H1 (cell line): ENCODE data around the gene EPHA3. TPM values are rescaled to one million over a fixed set of nuclear protein-coding genes. Genes with fewer than 3 reads are reported as not detected.
A peak's percentile ranks its signal among the peaks of the same experiment; 100 is the strongest.

Experiments
- CTCF ChIA-PET: fragments of 300-600 bp; sonication (Branson Sonifier 250); formaldehyde crosslinking; loops from one replicate; lab custom pipeline; 2021; ENCODE audit not compliant: partially characterized antibody; lab: Charles Lee
- POLR2A ChIA-PET: fragments of 300-600 bp; sonication (Branson Sonifier 250); formaldehyde crosslinking; loops from one replicate; lab custom pipeline; 2021; ENCODE audit warnings: inconsistent platforms; ENCODE audit not compliant: partially characterized antibody; lab: Charles Lee
- DNase-seq, 2 experiments: peaks; one replicate each; pipeline versions ENCODE4 v3.0.0 to v3.0.0-alpha.2; 2010 to 2022; ENCODE audit warnings: low spot score in 2 of 2, low read depth in 1 of 2, mixed read lengths in 1 of 2
- FAIRE-seq: peaks from 2 replicates; lab custom pipeline; 2011; peaks lifted over from hg19 to GRCh38; lab: Jason Lieb, UNC
- H2AFZ ChIP-seq: 2 replicates; pipeline ENCODE4 v1.8.1; 2012; ENCODE audit warnings: low read length, inconsistent platforms
- H2AK5ac ChIP-seq: 2 replicates; pipeline ENCODE4 v1.6.1; 2013; ENCODE audit warnings: low read depth, low read length
- H2BK120ac ChIP-seq: replicated peaks from 2 replicates; pipeline ENCODE3; 2013; ENCODE audit warnings: low read depth, low read length, inconsistent platforms
- H2BK12ac ChIP-seq: 2 replicates; pipeline ENCODE4 v1.6.1; 2013; ENCODE audit warnings: low read depth, low read length
- H2BK15ac ChIP-seq: 2 replicates; pipeline ENCODE4 v1.6.1; 2013; ENCODE audit warnings: low read length
- H2BK20ac ChIP-seq: 2 replicates; pipeline ENCODE4 v1.6.1; 2013; ENCODE audit warnings: low read length
- H2BK5ac ChIP-seq: 2 replicates; pipeline ENCODE4 v1.6.1; 2013; ENCODE audit warnings: low read depth, low read length
- H3K14ac ChIP-seq: 2 replicates; pipeline ENCODE4 v1.6.1; 2013; ENCODE audit warnings: inconsistent platforms; ENCODE audit not compliant: insufficient read length
- H3K18ac ChIP-seq: 2 replicates; pipeline ENCODE4 v1.6.1; 2013; ENCODE audit warnings: low read length; ENCODE audit errors: extremely low read depth
- H3K23ac ChIP-seq: 2 replicates; pipeline ENCODE4 v1.6.1; 2013; ENCODE audit warnings: inconsistent platforms; ENCODE audit not compliant: insufficient read length
- H3K23me2 ChIP-seq: 2 replicates; pipeline ENCODE4 v1.6.1; 2013; ENCODE audit warnings: low read depth, low read length
- H3K27ac ChIP-seq: 2 replicates; pipeline ENCODE4 v1.6.1; 2011; ENCODE audit warnings: low read depth, low read length, inconsistent platforms
- H3K27me3 ChIP-seq, 4 experiments: replicated peaks in 1 of 4; 1 replicate in 1 of 4; 2 replicates in 3 of 4; pipeline versions ENCODE4 v1.6.1 to v1.8.1; 2011 to 2013; ENCODE audit warnings: low read length in 3 of 4, mild to moderate bottlenecking in 3 of 4, inconsistent platforms in 2 of 4, mixed read lengths in 2 of 4, moderate library complexity in 1 of 4; ENCODE audit not compliant: control insufficient read depth in 3 of 4, insufficient read depth in 3 of 4; ENCODE audit errors: extremely low read depth in 1 of 4
- H3K36me3 ChIP-seq, 4 experiments: 2 replicates each; pipeline versions ENCODE4 v1.6.1 to v1.8.1; 2011 to 2013; ENCODE audit warnings: mild to moderate bottlenecking in 4 of 4, low read length in 3 of 4, moderate library complexity in 2 of 4, control low read depth in 1 of 4, inconsistent platforms in 1 of 4; ENCODE audit not compliant: insufficient read depth in 4 of 4, control insufficient read depth in 2 of 4
- H3K4ac ChIP-seq: replicated peaks from 2 replicates; pipeline ENCODE3; 2013; ENCODE audit warnings: low read length, low read depth, mixed read lengths, inconsistent platforms; ENCODE audit not compliant: insufficient read length
- H3K4me1 ChIP-seq, 4 experiments: replicated peaks in 1 of 4; 1 replicate in 1 of 4; 2 replicates in 3 of 4; pipeline versions ENCODE4 v1.6.1 to v1.8.1; 2011 to 2013; ENCODE audit warnings: low read length in 3 of 4, inconsistent platforms in 2 of 4, mixed read lengths in 1 of 4; ENCODE audit not compliant: insufficient read depth in 4 of 4, control insufficient read depth in 3 of 4
- H3K4me2 ChIP-seq, 2 experiments: 2 replicates each; pipeline versions ENCODE4 v1.6.1 to v1.8.1; 2011 to 2013; ENCODE audit warnings: low read depth in 2 of 2, low read length in 2 of 2, control low read depth in 1 of 2, inconsistent platforms in 1 of 2, mild to moderate bottlenecking in 1 of 2; ENCODE audit not compliant: insufficient read depth in 1 of 2
- H3K4me3 ChIP-seq, 4 experiments: fragments of 200-600, 300-600 bp in 1 of 4; sonication (generic), shearing (Covaris generic), sonication (Bioruptor Twin) in 1 of 4; 2 replicates each; pipeline versions ENCODE4 v1.5.1 to v1.8.1; 2011 to 2016; ENCODE audit warnings: low read length in 4 of 4, low read depth in 3 of 4, control low read depth in 2 of 4, inconsistent platforms in 2 of 4, mild to moderate bottlenecking in 2 of 4, mixed read lengths in 1 of 4, moderate library complexity in 1 of 4; ENCODE audit not compliant: insufficient read depth in 2 of 4; ENCODE audit errors: extremely low read depth in 1 of 4
- H3K56ac ChIP-seq: replicated peaks from 2 replicates; pipeline ENCODE3; 2013; ENCODE audit warnings: low read depth, mild to moderate bottlenecking, mixed read lengths, low read length, inconsistent platforms; ENCODE audit not compliant: insufficient read length
- H3K79me1 ChIP-seq: 2 replicates; pipeline ENCODE4 v1.6.1; 2013; ENCODE audit warnings: low read depth, low read length, control low read depth
- H3K79me2 ChIP-seq, 2 experiments: 2 replicates each; pipeline versions ENCODE4 v1.6.1 to v1.8.1; 2012 to 2013; ENCODE audit warnings: low read length in 2 of 2, mild to moderate bottlenecking in 2 of 2, inconsistent platforms in 1 of 2; ENCODE audit not compliant: insufficient read depth in 2 of 2, control insufficient read depth in 1 of 2
- H3K9ac ChIP-seq, 4 experiments: replicated peaks in 1 of 4; 1 replicate in 1 of 4; 2 replicates in 3 of 4; pipeline versions ENCODE4 v1.6.1 to v1.8.1; 2011 to 2013; ENCODE audit warnings: low read depth in 3 of 4, low read length in 3 of 4, control low read depth in 2 of 4, mild to moderate bottlenecking in 2 of 4, moderate library complexity in 2 of 4, inconsistent platforms in 1 of 4; ENCODE audit errors: extremely low read depth in 1 of 4
- H3K9me3 ChIP-seq, 2 experiments: 2 replicates each; pipeline versions ENCODE4 v1.6.1 to v1.8.1; 2012 to 2013; ENCODE audit warnings: mild to moderate bottlenecking in 2 of 2, moderate library complexity in 2 of 2, control low read depth in 1 of 2, inconsistent platforms in 1 of 2, low read depth in 1 of 2, low read length in 1 of 2, mixed read lengths in 1 of 2; ENCODE audit not compliant: insufficient read depth in 2 of 2
- H4K20me1 ChIP-seq, 2 experiments: replicated peaks in 1 of 2; 2 replicates each; pipeline versions ENCODE3 to v1.8.1; 2011 to 2013; ENCODE audit warnings: inconsistent platforms in 2 of 2, low read length in 2 of 2, mild to moderate bottlenecking in 1 of 2; ENCODE audit not compliant: insufficient read depth in 2 of 2, control insufficient read depth in 1 of 2
- H4K5ac ChIP-seq: 2 replicates; pipeline ENCODE4 v1.6.1; 2013; ENCODE audit warnings: low read length, low read depth, mixed read lengths, inconsistent platforms; ENCODE audit not compliant: insufficient read length
- H4K8ac ChIP-seq: 2 replicates; pipeline ENCODE4 v1.8.0; 2013; ENCODE audit warnings: mild to moderate bottlenecking, moderate library complexity, low read length, inconsistent platforms; ENCODE audit not compliant: insufficient read depth; ENCODE audit errors: extremely low read depth
- H4K91ac ChIP-seq: replicated peaks from 2 replicates; pipeline ENCODE3; 2013; ENCODE audit warnings: low read length, mixed read lengths, inconsistent platforms; ENCODE audit not compliant: insufficient read length
- CBX5 ChIP-seq: fragments of 300-800, 300-1000 bp; sonication (generic); IDR thresholded peaks from 2 replicates; pipeline ENCODE4 v1.7.1; 2016; ENCODE audit warnings: antibody characterized with exemption, low read length, low read depth
- CEBPB ChIP-seq: IDR thresholded peaks from 2 replicates; pipeline ENCODE4 v1.6.1; 2012; ENCODE audit warnings: low read depth, low read length
- CREB1 ChIP-seq: IDR thresholded peaks from 2 replicates; pipeline ENCODE4 v1.6.1; 2012; ENCODE audit warnings: inconsistent platforms
- KDM5A ChIP-seq: fragments of 200-600 bp; IDR thresholded peaks from 2 replicates; pipeline ENCODE4 v1.7.1; 2012; ENCODE audit warnings: mild to moderate bottlenecking, low read length, inconsistent platforms, mixed read lengths
- NANOG ChIP-seq: IDR thresholded peaks from 2 replicates; pipeline ENCODE4 v1.6.1; 2011; ENCODE audit warnings: low read length, low read depth, mild to moderate bottlenecking, inconsistent platforms; ENCODE audit not compliant: insufficient read depth, poor library complexity, severe bottlenecking
- RBBP5 ChIP-seq: IDR thresholded peaks from 2 replicates; pipeline ENCODE4 v1.7.1; 2012; ENCODE audit warnings: low read depth, mild to moderate bottlenecking, inconsistent platforms, low read length, moderate library complexity, borderline replicate concordance
- RFX5 ChIP-seq: IDR thresholded peaks from 2 replicates; pipeline ENCODE4 v1.6.1; 2011; ENCODE audit warnings: low read depth, low read length, improper control_type of control experiment, borderline replicate concordance
- SAP30 ChIP-seq: fragments of 300-600 bp; sonication (generic); IDR thresholded peaks from 2 replicates; pipeline ENCODE4 v1.7.1; 2012; ENCODE audit warnings: low read length, moderate library complexity, mild to moderate bottlenecking, inconsistent platforms; ENCODE audit not compliant: insufficient read depth, insufficient replicate concordance
- SIRT6 ChIP-seq: IDR thresholded peaks from one replicate; pipeline ENCODE4 v1.7.1; 2012; ENCODE audit warnings: low read length, inconsistent platforms
- SP1 ChIP-seq: IDR thresholded peaks from 2 replicates; pipeline ENCODE4 v1.6.1; 2011; ENCODE audit warnings: low read depth, low read length
- TAF1 ChIP-seq: IDR thresholded peaks from 2 replicates; pipeline ENCODE4 v1.6.1; 2011; ENCODE audit warnings: mild to moderate bottlenecking, low read depth, low read length
- TAF7 ChIP-seq: optimal IDR thresholded peaks from 2 replicates; pipeline ENCODE3; 2011; ENCODE audit warnings: low read depth, mild to moderate bottlenecking, inconsistent platforms, low read length, moderate library complexity, borderline replicate concordance
- WGBS, 2 experiments: shearing (Covaris generic) in 1 of 2; methylation state at CpG; one replicate each; pipeline versions ENCODE4 v1.1.6 to v1.1.7; 2013 to 2015; ENCODE audit warnings: low lambda C conversion rate in 2 of 2, mixed read lengths in 2 of 2, inconsistent platforms in 1 of 2, low coverage in 1 of 2, missing lambda C conversion rate in 1 of 2; ENCODE audit not compliant: insufficient replicate concordance in 2 of 2, insufficient coverage in 1 of 2, insufficient read length in 1 of 2; ENCODE audit errors: extremely low coverage in 1 of 2, missing lambda C conversion rate in 1 of 2; 5-methylcytosine and 5-hydroxymethylcytosine counted together
- polyA plus RNA-seq, 7 experiments: library from polyadenylated mRNA; depleted of rRNA in 3 of 7; stranded (reverse) in 5 of 7; unstranded in 2 of 7; fragments of >200 nt in 5 of 7; fragments of 200-250 nt in 2 of 7; gene quantifications; 1 replicate in 5 of 7; 2 replicates in 1 of 7; 4 replicates in 1 of 7; pipeline versions ENCODE4 v1.2.1 to v1.2.3, GENCODE V29; 2011 to 2013; ENCODE audit warnings: missing spikeins in 2 of 7, mixed read lengths in 2 of 7
- total RNA-seq: library from RNA; stranded (reverse); fragmentation: NEBNext Ultra II Directional; extraction: Animal tissue kit (Norgen Biotek cat#: 25700); gene quantifications from 2 replicates; pipeline ENCODE4 v1.2.1, GENCODE V29; 2021
- TF ChIP-seq, protein P1 (sequence below): IDR thresholded peaks from 2 replicates; pipeline ENCODE4 v1.6.1; 2011; ENCODE audit warnings: low read depth, mild to moderate bottlenecking, low read length; ENCODE audit not compliant: insufficient read depth

The EPHA3 gene
- total and polyA plus RNA-seq, 2 of the 8 experiments (the other 6 are each of a cell fraction or from before 2014, with no cell fraction given): 0.09 to 0.22 TPM

GRCh38 chr3:89179355-89180001 is 72.1 kb downstream of the EPHA3 start:
- no peak overlapping the region for H4K91ac ChIP-seq
- DNase-seq (no peak), FAIRE-seq (no peak)
- H4K8ac ChIP-seq: no peak overlapping the region
- 49% methylated on average over 3 of the region's 3 CpGs; no CpG with 5 or more reads in 1 of the 2 experiments for WGBS, 2 experiments
- H3K23ac ChIP-seq: no peak overlapping the region
- H3K4ac ChIP-seq: no peak overlapping the region
- no peak overlapping the region for H3K56ac ChIP-seq
- no peak overlapping the region for H2AK5ac ChIP-seq
- H3K36me3 ChIP-seq: no peaks in the 10 kb centered on the region
- H3K14ac ChIP-seq: no peak overlapping the region
- no peak overlapping the region for H2BK15ac ChIP-seq
- no peak overlapping the region for H3K4me2 ChIP-seq
- H3K9ac ChIP-seq: peak overlapping the region in 1 of 4 experiments; percentile 34; a peak in 1 of 7 replicates
- H3K4me3 ChIP-seq: no peak overlapping the region
- H3K23me2 ChIP-seq: no peaks in the 10 kb centered on the region
- no peaks in the 10 kb centered on the region for H4K20me1 ChIP-seq
- no peak overlapping the region for H2BK120ac ChIP-seq
- H4K5ac ChIP-seq: no peak overlapping the region
- ChIA-PET CTCF (interaction anchor here (0.5 to 1.1 kb wide), 4 partner anchors 10 to 983 kb away, joined by 3 read pairs; no protein-coding TSS in a partner anchor), POLR2A (no interaction called here)
- H3K18ac ChIP-seq: no peak overlapping the region
- H2BK12ac ChIP-seq: no peak overlapping the region
- H3K9me3 ChIP-seq: no peaks in the 10 kb centered on the region
- H3K79me1 ChIP-seq: no peaks in the 10 kb centered on the region
- no peak overlapping the region for H2AFZ ChIP-seq
- H3K27me3 ChIP-seq: no peaks in the 10 kb centered on the region
- no peaks in the 10 kb centered on the region for H3K79me2 ChIP-seq
- H3K27ac ChIP-seq: no peak overlapping the region
- H2BK20ac ChIP-seq: no peak overlapping the region
- no peak overlapping the region for H2BK5ac ChIP-seq
- H3K4me1 ChIP-seq: peaks cover 0 to 9% (median 1%) of the 10 kb centered on the region in 4 experiments; a peak in 1 of 7 replicates
- TF ChIP-seq SP1 (no peak), CREB1 (no peak), NANOG (no peak), RBBP5 (no peak), TAF1 (no peak), TAF7 (no peak), KDM5A (no peak), SIRT6 (no peak), SAP30 (no peak), CEBPB (no peak), RFX5 (no peak), CBX5 (no peak)
- TF ChIP-seq, protein P1, sequence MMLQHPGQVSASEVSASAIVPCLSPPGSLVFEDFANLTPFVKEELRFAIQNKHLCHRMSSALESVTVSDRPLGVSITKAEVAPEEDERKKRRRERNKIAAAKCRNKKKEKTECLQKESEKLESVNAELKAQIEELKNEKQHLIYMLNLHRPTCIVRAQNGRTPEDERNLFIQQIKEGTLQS: no peak
